Astrocyte (in vitro differentiated cells and primary cell): Measurements from ENCODE around the gene OTULINL.

Experiments used
- CTCF ChIP-seq: IDR thresholded peaks from 2 replicates; pipeline ENCODE4 v1.5.1; 2011; ENCODE audit warnings: low read depth, mild to moderate bottlenecking, inconsistent platforms, low read length, moderate library complexity; ENCODE audit not compliant: insufficient read depth
- EZH2 ChIP-seq: IDR thresholded peaks from 2 replicates; pipeline ENCODE4 v1.6.1; 2012; ENCODE audit warnings: mild to moderate bottlenecking, low read length, inconsistent platforms; ENCODE audit not compliant: insufficient read depth

- TF ChIP-seq CTCF = no peak
- no peak for TF ChIP-seq EZH2
Measured at GRCh38 chr5:14560091-14560595, 21.4 kb upstream of the OTULINL start.
